ENCODE data around the gene ZNF319. TPM values are rescaled to one million over a fixed set of nuclear protein-coding genes. Genes with fewer than 3 reads are reported as not detected.

ZNF319 gene
- total RNA-seq, 1 donor from 2014 or later, result 11.5 TPM

- H3K4me1 ChIP-seq (ENCODE audit: insufficient read depth, low read length), result no peaks in the 10 kb centered on the region
- no peak overlapping the region for H3K4me2 ChIP-seq (ENCODE audit: low read length)
- Mint-ChIP-seq H3K9me3 (ENCODE audit: unreplicated experiment) (no peaks in the 10 kb centered on the region), H3K4me3 (ENCODE audit: unreplicated experiment) (no peak overlapping the region), H3K27ac (ENCODE audit: unreplicated experiment) (no peak overlapping the region), H3K4me1 (ENCODE audit: low read depth, unreplicated experiment) (no peaks in the 10 kb centered on the region), H3K27me3 (ENCODE audit: low read depth, unreplicated experiment) (no peaks in the 10 kb centered on the region), H3K36me3 (ENCODE audit: low read depth, unreplicated experiment) (no peaks in the 10 kb centered on the region)
- TF ChIP-seq EZH2 (IDR thresholded peaks at IDR 0.05; ENCODE audit: insufficient read depth, low read length) (no peak), CTCF (IDR thresholded peaks at IDR 0.05; ENCODE audit: insufficient read depth, low read depth, low read length) (no peak)
- H3K27ac ChIP-seq (ENCODE audit: low read depth, low read length), result no peak overlapping the region
- no peak overlapping the region for H3K4me3 ChIP-seq (ENCODE audit: insufficient read depth, low read depth, low read length)
- no peaks in the 10 kb centered on the region for H4K20me1 ChIP-seq (ENCODE audit: insufficient read depth, low read length)
- FAIRE-seq (no peak), DNase-seq (ENCODE audit: low read depth) (no peak)
- H3K79me2 ChIP-seq (ENCODE audit: insufficient read depth, low read length), result no peaks in the 10 kb centered on the region
- H3K36me3 ChIP-seq (ENCODE audit: insufficient read depth, low read length), result no peaks in the 10 kb centered on the region
- H2AFZ ChIP-seq (ENCODE audit: low read depth, low read length), result no peak overlapping the region
- H3K9ac ChIP-seq (ENCODE audit: low read length), result no peak overlapping the region
- H3K9me3 ChIP-seq (ENCODE audit: insufficient read depth, low read depth, low read length), result no peaks in the 10 kb centered on the region
- no peaks in the 10 kb centered on the region for H3K27me3 ChIP-seq (ENCODE audit: insufficient read depth, low read length)
These were observed 48.2 kb upstream of the ZNF319 start for GRCh38 chr16:58048494-58049231.

GRCh38 chr16:58047557-58048348 is 47.3 kb upstream of the ZNF319 start:
- FAIRE-seq (no peak), DNase-seq (ENCODE audit: low read depth) (no peak)
- H3K4me3 Mint-ChIP-seq (ENCODE audit: unreplicated experiment), result no peak overlapping the region
- Histone ChIP-seq H3K9me3 (ENCODE audit: insufficient read depth, low read depth, low read length) (no peaks in the 10 kb centered on the region), H3K79me2 (ENCODE audit: insufficient read depth, low read length) (no peaks in the 10 kb centered on the region), H3K4me1 (ENCODE audit: insufficient read depth, low read length) (no peaks in the 10 kb centered on the region), H4K20me1 (ENCODE audit: insufficient read depth, low read length) (no peaks in the 10 kb centered on the region), H3K4me2 (ENCODE audit: low read length) (no peak overlapping the region), H3K36me3 (ENCODE audit: insufficient read depth, low read length) (no peaks in the 10 kb centered on the region), H3K9ac (ENCODE audit: low read length) (no peak overlapping the region), H3K4me3 (ENCODE audit: insufficient read depth, low read depth, low read length) (no peak overlapping the region), H2AFZ (ENCODE audit: low read depth, low read length) (no peak overlapping the region), H3K27me3 (ENCODE audit: insufficient read depth, low read length) (no peaks in the 10 kb centered on the region), H3K27ac (ENCODE audit: low read depth, low read length) (no peak overlapping the region)
- TF ChIP-seq CTCF (IDR thresholded peaks at IDR 0.05; ENCODE audit: insufficient read depth, low read depth, low read length), result no peak
- TF ChIP-seq EZH2 (IDR thresholded peaks at IDR 0.05; ENCODE audit: insufficient read depth, low read length), result no peak
- no peaks in the 10 kb centered on the region for H3K4me1 Mint-ChIP-seq (ENCODE audit: low read depth, unreplicated experiment)
- H3K27ac Mint-ChIP-seq (ENCODE audit: unreplicated experiment), result no peak overlapping the region
- H3K27me3 Mint-ChIP-seq (ENCODE audit: low read depth, unreplicated experiment), result no peaks in the 10 kb centered on the region
- peaks cover 2% of the 10 kb centered on the region for H3K36me3 Mint-ChIP-seq (ENCODE audit: low read depth, unreplicated experiment)
- H3K9me3 Mint-ChIP-seq (ENCODE audit: unreplicated experiment), result no peaks in the 10 kb centered on the region

Measured in astrocyte (in vitro differentiated cells and primary cell).